Measurements from ENCODE around the gene CENPVL2.
"Not testable (repeated sequence)": the region's sequence is repeated elsewhere in the genome, so short reads cannot be mapped to it uniquely, and the experiment has no call there.

Gene CENPVL2

DNA sequence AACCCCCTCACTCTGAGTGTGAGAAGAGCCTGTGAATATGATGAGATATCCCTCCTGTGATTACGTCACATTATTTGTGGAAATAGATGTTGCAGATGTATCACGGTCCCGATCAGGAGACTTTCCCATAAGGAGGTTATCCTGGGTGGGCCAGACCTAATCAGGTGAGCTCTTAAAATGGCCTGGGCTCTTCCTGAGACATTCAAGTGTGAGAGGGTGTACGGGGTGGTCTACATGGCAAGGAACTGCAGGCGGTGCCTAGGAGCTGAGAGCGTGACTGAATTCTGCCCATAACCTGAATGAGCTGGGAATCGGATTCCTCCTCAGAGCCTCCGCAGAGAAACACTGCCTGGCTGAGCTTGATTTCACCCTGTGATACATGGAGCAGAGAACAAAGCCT, 14.8 kb upstream of the CENPVL2 start:
- no peaks in the 10 kb centered on the region for H3K4me1 ChIP-seq (ENCODE audit: insufficient read depth, low read length, severe bottlenecking)
- no peak overlapping the region for H3K4me3 ChIP-seq (ENCODE audit: low read depth, low read length, poor library complexity, severe bottlenecking)
- H2AFZ ChIP-seq (ENCODE audit: low read length): no peak overlapping the region
- no peaks in the 10 kb centered on the region for H3K9me2 ChIP-seq (ENCODE audit: low read depth, low read length)
- no peaks in the 10 kb centered on the region for H3K36me3 ChIP-seq (ENCODE audit: insufficient read depth, low read length)
- no peaks in the 10 kb centered on the region for H3F3A ChIP-seq (ENCODE audit: insufficient read depth, low read length)
- no peak overlapping the region for H3K4me2 ChIP-seq (ENCODE audit: low read length)
- TF ChIP-seq, protein P1, sequence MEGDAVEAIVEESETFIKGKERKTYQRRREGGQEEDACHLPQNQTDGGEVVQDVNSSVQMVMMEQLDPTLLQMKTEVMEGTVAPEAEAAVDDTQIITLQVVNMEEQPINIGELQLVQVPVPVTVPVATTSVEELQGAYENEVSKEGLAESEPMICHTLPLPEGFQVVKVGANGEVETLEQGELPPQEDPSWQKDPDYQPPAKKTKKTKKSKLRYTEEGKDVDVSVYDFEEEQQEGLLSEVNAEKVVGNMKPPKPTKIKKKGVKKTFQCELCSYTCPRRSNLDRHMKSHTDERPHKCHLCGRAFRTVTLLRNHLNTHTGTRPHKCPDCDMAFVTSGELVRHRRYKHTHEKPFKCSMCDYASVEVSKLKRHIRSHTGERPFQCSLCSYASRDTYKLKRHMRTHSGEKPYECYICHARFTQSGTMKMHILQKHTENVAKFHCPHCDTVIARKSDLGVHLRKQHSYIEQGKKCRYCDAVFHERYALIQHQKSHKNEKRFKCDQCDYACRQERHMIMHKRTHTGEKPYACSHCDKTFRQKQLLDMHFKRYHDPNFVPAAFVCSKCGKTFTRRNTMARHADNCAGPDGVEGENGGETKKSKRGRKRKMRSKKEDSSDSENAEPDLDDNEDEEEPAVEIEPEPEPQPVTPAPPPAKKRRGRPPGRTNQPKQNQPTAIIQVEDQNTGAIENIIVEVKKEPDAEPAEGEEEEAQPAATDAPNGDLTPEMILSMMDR (IDR thresholded peaks at IDR 0.05; ENCODE audit: low read length): no peak
- no peak for TF ChIP-seq EZH2 (IDR thresholded peaks at IDR 0.05; ENCODE audit: borderline replicate concordance, low read length)
- H4K20me1 ChIP-seq (ENCODE audit: insufficient read depth, low read length): no peaks in the 10 kb centered on the region
- H3K79me2 ChIP-seq (ENCODE audit: insufficient read depth, low read length): no peaks in the 10 kb centered on the region
- H3K9ac ChIP-seq (ENCODE audit: low read length): no peak overlapping the region
- H3K27me3 ChIP-seq (ENCODE audit: insufficient read depth, low read length): no peaks in the 10 kb centered on the region
- H3K27ac ChIP-seq (ENCODE audit: low read depth, low read length, poor library complexity, severe bottlenecking): no peak overlapping the region
- no peaks in the 10 kb centered on the region for H3K9me3 ChIP-seq (ENCODE audit: low read length)

DNA sequence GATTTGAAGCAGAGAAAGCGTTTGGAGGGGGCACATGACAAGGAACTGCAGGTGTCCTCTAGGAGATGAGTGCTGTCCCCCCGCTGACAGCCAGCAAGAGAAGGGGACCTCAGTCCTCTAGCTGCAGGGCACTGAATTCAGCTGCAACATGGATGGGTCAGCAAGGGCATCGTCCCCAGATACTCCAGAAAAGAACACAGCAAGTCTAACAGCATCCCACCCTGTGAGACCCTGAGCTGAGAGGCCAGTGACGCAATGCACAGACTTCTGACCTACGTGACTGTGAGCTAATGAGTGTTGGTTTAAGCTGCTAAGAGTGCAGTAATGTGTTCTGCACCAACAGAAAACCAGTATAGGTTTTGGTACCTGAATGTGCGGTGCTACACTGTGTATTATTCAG, 11.6 kb upstream of the CENPVL2 start:
- Histone ChIP-seq H3K36me3 (ENCODE audit: insufficient read depth, low read length) (no peaks in the 10 kb centered on the region), H3K9me3 (ENCODE audit: low read length) (no peaks in the 10 kb centered on the region), H3K9ac (ENCODE audit: low read length) (no peak overlapping the region), H3K9me2 (ENCODE audit: low read depth, low read length) (no peaks in the 10 kb centered on the region), H3K27me3 (ENCODE audit: insufficient read depth, low read length) (no peaks in the 10 kb centered on the region), H3K4me2 (ENCODE audit: low read length) (no peak overlapping the region), H3K27ac (ENCODE audit: low read depth, low read length, poor library complexity, severe bottlenecking) (no peak overlapping the region), H3K4me3 (ENCODE audit: low read depth, low read length, poor library complexity, severe bottlenecking) (no peak overlapping the region), H4K20me1 (ENCODE audit: insufficient read depth, low read length) (no peaks in the 10 kb centered on the region), H3K79me2 (ENCODE audit: insufficient read depth, low read length) (no peaks in the 10 kb centered on the region), H3F3A (ENCODE audit: insufficient read depth, low read length) (no peaks in the 10 kb centered on the region), H3K4me1 (ENCODE audit: insufficient read depth, low read length, severe bottlenecking) (no peaks in the 10 kb centered on the region), H2AFZ (ENCODE audit: low read length) (no peak overlapping the region)
- TF ChIP-seq, protein P1 (IDR thresholded peaks at IDR 0.05; ENCODE audit: low read length): no peak
- no peak for TF ChIP-seq EZH2 (IDR thresholded peaks at IDR 0.05; ENCODE audit: borderline replicate concordance, low read length)

DNA sequence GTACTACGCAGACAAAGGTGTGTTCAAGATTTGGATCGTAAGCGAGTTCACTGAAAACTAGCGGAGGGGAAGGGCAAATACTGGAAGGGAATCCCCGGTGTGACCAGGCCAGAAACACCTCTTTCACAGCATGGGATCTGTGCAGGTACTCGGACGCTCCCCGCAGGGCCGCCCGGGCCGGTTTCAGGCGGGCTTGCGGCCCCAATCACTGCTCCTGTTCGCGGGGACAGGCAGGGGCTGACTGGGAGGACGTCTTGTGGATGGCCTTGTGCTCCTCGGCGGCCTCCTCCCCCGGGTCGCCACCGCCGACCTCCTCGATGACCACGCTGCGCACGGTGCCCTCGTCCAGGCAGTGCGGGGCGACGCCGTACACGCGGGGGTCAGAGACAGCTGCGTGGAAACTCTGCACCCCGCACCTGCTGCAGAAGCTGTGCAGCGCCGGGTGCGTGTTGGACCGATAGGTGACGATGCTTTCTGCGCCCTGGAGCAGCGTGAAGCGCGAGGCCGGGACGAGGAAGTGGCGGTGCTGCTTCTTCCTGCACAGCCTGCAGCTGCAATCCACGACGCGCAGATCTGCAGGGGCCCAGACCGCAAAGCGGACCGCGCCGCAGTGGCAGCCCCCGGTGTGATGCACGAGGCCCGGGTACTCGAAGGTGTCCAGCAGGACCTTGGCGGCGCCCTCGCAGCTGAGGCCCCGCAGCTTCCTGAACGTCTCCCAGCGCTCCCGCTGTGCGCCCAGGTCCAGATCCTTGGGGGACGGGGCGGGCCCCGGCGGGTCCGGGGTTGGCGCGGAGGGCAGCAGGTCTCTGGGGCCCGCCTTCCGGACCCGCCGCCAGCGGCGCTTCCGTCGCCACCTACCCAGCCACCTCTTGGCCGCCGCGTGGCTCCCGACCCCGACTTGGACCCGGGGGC, 567 bp downstream of the CENPVL2 start:
- not testable (repeated sequence) for H4K20me1 ChIP-seq (ENCODE audit: insufficient read depth, low read length); H3K27me3 ChIP-seq (ENCODE audit: insufficient read depth, low read length); H3K4me1 ChIP-seq (ENCODE audit: insufficient read depth, low read length, severe bottlenecking); H3K36me3 ChIP-seq (ENCODE audit: insufficient read depth, low read length); H2AFZ ChIP-seq (ENCODE audit: low read length); H3K27ac ChIP-seq (ENCODE audit: low read depth, low read length, poor library complexity, severe bottlenecking); H3K9ac ChIP-seq (ENCODE audit: low read length); H3K4me3 ChIP-seq (ENCODE audit: low read depth, low read length, poor library complexity, severe bottlenecking); H3K9me2 ChIP-seq (ENCODE audit: low read depth, low read length); H3F3A ChIP-seq (ENCODE audit: insufficient read depth, low read length); H3K79me2 ChIP-seq (ENCODE audit: insufficient read depth, low read length); H3K4me2 ChIP-seq (ENCODE audit: low read length); H3K9me3 ChIP-seq (ENCODE audit: low read length)

DNA sequence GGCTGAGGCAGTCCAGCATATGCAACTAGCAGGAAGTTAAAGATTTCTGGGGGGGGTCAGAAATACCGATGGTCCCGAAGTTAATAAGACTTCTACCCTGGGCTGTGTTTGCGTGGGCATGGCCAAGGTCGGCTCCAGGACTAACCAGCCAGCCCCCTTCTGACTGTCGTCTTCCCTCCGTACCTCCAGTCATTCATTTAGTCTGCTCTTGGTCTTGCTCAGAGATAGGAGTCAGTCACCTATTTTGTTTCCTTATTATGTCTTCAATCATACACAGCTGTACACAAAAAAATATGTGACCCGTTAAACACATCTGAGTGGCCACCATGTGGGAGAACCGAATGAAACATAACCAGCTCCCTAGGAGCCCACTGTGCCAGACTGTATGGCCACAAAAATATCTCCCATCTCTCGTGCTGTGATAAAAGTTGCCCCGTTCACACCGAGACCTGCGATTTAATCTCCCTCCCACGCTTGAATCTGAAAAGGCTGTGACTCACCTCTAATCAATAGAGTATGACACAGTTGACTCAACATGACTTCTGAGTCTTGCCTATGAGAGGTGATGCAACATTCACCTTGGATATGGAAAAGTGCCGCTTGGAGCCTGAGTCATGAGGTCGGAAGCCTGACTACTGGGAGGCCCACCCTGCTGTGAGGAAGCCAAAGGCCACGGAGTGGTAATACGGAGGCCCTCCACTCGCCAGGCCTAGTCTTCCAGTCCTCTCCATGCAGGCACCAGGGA, 2.8 kb downstream of the CENPVL2 start:
- H3K9me3 ChIP-seq (ENCODE audit: low read length); H3K9me2 ChIP-seq (ENCODE audit: low read depth, low read length); H3K9ac ChIP-seq (ENCODE audit: low read length); H3K4me3 ChIP-seq (ENCODE audit: low read depth, low read length, poor library complexity, severe bottlenecking); H3F3A ChIP-seq (ENCODE audit: insufficient read depth, low read length); H3K27me3 ChIP-seq (ENCODE audit: insufficient read depth, low read length); H3K79me2 ChIP-seq (ENCODE audit: insufficient read depth, low read length); H3K4me1 ChIP-seq (ENCODE audit: insufficient read depth, low read length, severe bottlenecking); H3K27ac ChIP-seq (ENCODE audit: low read depth, low read length, poor library complexity, severe bottlenecking); H4K20me1 ChIP-seq (ENCODE audit: insufficient read depth, low read length); H2AFZ ChIP-seq (ENCODE audit: low read length); H3K36me3 ChIP-seq (ENCODE audit: insufficient read depth, low read length); H3K4me2 ChIP-seq (ENCODE audit: low read length): not testable (repeated sequence)

Measured in OCI-LY1 (cell line).